Activated CD8-positive, alpha-beta T cell treated with anti-CD3 and anti-CD28 coated beads for 36 hours (primary cell): ENCODE results near the gene ROR2. TPM values are rescaled to one million over a fixed set of nuclear protein-coding genes. Genes with fewer than 3 reads are reported as not detected.

Experiments
- ATAC-seq: fragments of 200-7000 bp; cut with Tn5 transposase; one replicate; pipeline ENCODE4 v1.10.0; 2021; ENCODE audit warnings: mild to moderate bottlenecking, moderate library complexity
- CTCF ChIA-PET: fragments of 350-600 bp; sonication (Branson Sonifier 250); formaldehyde crosslinking; loops from one replicate; lab custom pipeline; 2021; ENCODE audit warnings: antibody characterized with exemption; lab: Charles Lee
- POLR2A ChIA-PET: fragments of 350-600 bp; sonication (Branson Sonifier 250); formaldehyde crosslinking; loops from one replicate; lab custom pipeline; 2021; ENCODE audit warnings: antibody characterized with exemption; lab: Charles Lee
- DNase-seq: peaks from one replicate; pipeline ENCODE4 v3.0.0-alpha.2; 2020
- H3K27ac Mint-ChIP-seq: one replicate; pipeline ENCODE4 v1.8.0; 2021; ENCODE audit warnings: mild to moderate bottlenecking, mixed read lengths
- H3K27me3 Mint-ChIP-seq: one replicate; pipeline ENCODE4 v1.8.0; 2021; ENCODE audit warnings: mixed read lengths
- H3K36me3 Mint-ChIP-seq: one replicate; pipeline ENCODE4 v1.8.0; 2021; ENCODE audit warnings: low read depth, mixed read lengths
- H3K4me1 Mint-ChIP-seq: one replicate; pipeline ENCODE4 v1.8.0; 2021; ENCODE audit warnings: low read depth, mixed read lengths
- H3K4me3 Mint-ChIP-seq: one replicate; pipeline ENCODE4 v1.8.0; 2021; ENCODE audit warnings: mild to moderate bottlenecking, moderate library complexity, mixed read lengths
- H3K9me3 Mint-ChIP-seq: one replicate; pipeline ENCODE4 v1.8.0; 2021; ENCODE audit warnings: mixed read lengths
- intact Hi-C: fragments of 100-400 bp; cut with micrococcal nuclease; formaldehyde crosslinking; loops from one replicate; pipeline ENCODE4 v1.10.0; 2022
- total RNA-seq, 2 experiments: library from RNA; stranded (reverse); gene quantifications; one replicate each; pipeline ENCODE4 v1.2.3, GENCODE V29; 2021
- TF ChIP-seq, protein P1 (sequence below): fragments of 200-600 bp; IDR thresholded peaks from one replicate; pipeline ENCODE4 v1.8.0; 2022; ENCODE audit warnings: antibody characterized with exemption, mild to moderate bottlenecking

ROR2 gene
- total RNA-seq, 2 experiments from 2014 or later: not detected

- intact Hi-C loops: no loop called here
- TF ChIP-seq, protein P1, sequence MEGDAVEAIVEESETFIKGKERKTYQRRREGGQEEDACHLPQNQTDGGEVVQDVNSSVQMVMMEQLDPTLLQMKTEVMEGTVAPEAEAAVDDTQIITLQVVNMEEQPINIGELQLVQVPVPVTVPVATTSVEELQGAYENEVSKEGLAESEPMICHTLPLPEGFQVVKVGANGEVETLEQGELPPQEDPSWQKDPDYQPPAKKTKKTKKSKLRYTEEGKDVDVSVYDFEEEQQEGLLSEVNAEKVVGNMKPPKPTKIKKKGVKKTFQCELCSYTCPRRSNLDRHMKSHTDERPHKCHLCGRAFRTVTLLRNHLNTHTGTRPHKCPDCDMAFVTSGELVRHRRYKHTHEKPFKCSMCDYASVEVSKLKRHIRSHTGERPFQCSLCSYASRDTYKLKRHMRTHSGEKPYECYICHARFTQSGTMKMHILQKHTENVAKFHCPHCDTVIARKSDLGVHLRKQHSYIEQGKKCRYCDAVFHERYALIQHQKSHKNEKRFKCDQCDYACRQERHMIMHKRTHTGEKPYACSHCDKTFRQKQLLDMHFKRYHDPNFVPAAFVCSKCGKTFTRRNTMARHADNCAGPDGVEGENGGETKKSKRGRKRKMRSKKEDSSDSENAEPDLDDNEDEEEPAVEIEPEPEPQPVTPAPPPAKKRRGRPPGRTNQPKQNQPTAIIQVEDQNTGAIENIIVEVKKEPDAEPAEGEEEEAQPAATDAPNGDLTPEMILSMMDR: peak; percentile 96
- ChIA-PET CTCF (interaction anchor here (0.5 to 2.4 kb wide), 19 partner anchors 10 to 819 kb away, joined by 3 to 13 read pairs (median 4); no protein-coding TSS in a partner anchor), POLR2A (interaction anchor here (0.8 to 1.0 kb wide), 2 partner anchors 215 to 820 kb away, joined by 3 read pairs; partner anchors contain the start of gene ROR2)
- H3K9me3 Mint-ChIP-seq: no peaks in the 10 kb centered on the region
- H3K27ac Mint-ChIP-seq: no peak overlapping the region
- H3K27me3 Mint-ChIP-seq: peaks cover 6% of the 10 kb centered on the region
- no peaks in the 10 kb centered on the region for H3K36me3 Mint-ChIP-seq
- ATAC-seq (peak; percentile 69), DNase-seq (peak; percentile 73)
- H3K4me1 Mint-ChIP-seq: no peaks in the 10 kb centered on the region
- no peak overlapping the region for H3K4me3 Mint-ChIP-seq
Measured at GRCh38 chr9:91734371-91734981, 215.6 kb downstream of the ROR2 start.

DNA sequence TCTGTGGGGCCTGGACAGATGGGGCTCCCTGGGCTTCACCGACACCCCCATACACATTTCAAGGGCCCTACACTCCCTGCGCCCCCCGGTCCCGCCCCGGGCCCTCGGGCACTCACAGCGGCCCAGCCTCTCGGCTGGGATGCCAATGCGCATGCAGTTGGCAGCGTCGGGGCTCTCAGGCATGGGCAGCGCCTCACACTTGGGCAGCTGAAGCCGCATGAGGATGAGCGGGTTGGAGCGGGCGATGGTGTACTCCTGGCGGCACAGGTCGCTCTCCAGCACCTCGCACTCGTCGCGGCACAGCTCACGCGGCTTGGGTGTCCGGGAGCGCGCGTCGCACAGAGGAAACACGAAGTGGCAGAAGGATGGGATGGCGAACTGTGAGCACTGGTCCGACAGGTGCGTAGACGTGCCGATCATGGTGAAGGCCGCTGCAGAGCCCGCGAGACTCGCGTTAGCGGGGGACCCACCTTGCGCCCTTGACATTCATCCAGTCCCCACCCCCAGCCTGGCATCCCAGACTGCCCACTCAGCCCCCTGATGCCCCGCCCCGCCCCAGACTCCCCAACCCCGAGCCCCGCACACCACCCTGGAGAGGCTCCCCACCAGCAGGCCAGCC is 216.9 kb downstream of the ROR2 start:
- Mint-ChIP-seq H3K27ac (no peak overlapping the region), H3K4me3 (no peak overlapping the region), H3K9me3 (no peaks in the 10 kb centered on the region), H3K36me3 (no peaks in the 10 kb centered on the region), H3K4me1 (no peaks in the 10 kb centered on the region), H3K27me3 (peaks cover 6% of the 10 kb centered on the region)
- DNase-seq (no peak), ATAC-seq (no peak)
- ChIA-PET CTCF (interaction anchor here (1.1 to 2.1 kb wide), 4 partner anchors 8 to 29 kb away, joined by 3 to 13 read pairs (median 6); no protein-coding TSS in a partner anchor), POLR2A (interaction anchor here (0.5 kb wide), 1 partner anchor 228 kb away, joined by 3 read pairs; no protein-coding TSS in a partner anchor)
- TF ChIP-seq, protein P1: no peak
- intact Hi-C loops: no loop called here

DNA sequence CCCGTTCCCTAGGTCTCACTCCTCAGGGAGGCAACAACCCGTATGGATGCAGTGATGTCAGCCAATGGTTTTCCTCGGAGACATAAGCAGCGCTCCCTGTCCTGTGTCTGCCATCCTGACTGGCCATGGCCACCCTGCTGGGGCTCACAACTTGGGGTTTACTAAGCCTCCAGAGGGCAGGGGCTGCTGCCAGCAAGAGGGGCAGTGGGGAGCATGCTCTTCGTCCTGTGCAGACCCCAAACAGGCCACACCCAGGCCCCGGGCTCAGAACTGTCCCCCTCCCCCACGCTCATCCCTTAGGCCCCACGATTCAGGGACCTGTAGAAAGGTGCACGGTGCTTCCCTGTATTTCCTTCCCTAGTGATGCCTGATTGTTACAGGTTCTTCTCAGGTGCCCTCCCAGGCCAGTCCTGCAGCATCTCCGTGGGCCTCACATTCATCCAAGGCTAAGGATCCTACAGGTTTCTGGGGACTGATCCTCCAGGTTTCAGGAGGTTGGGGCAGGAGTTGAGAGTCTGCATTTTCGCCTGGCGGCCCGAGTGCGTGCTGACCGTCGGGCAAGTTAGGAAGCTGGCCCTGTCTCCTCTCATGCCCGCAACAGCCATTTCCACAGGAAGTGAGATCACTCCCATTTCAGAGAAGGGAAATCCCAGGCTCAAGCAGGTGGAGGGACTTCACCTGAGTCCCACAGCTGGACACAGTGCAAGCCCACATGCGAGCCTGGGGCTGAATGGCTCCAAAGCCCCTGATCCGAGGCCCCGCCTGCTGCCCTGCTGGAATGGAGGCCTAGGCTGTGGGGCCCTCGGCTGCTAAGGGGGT is 217.6 kb downstream of the ROR2 start:
- Mint-ChIP-seq H3K36me3 (no peaks in the 10 kb centered on the region), H3K4me1 (no peaks in the 10 kb centered on the region), H3K9me3 (no peaks in the 10 kb centered on the region), H3K27me3 (peaks cover 6% of the 10 kb centered on the region), H3K4me3 (no peak overlapping the region), H3K27ac (no peak overlapping the region)
- ATAC-seq (no peak), DNase-seq (no peak)
- intact Hi-C loops: no loop called here
- ChIA-PET POLR2A (no interaction called here), CTCF (no interaction called here)
- TF ChIP-seq, protein P1: no peak

- Mint-ChIP-seq H3K27me3 (no peaks in the 10 kb centered on the region), H3K36me3 (no peaks in the 10 kb centered on the region), H3K4me1 (no peaks in the 10 kb centered on the region), H3K27ac (no peak overlapping the region), H3K4me3 (no peak overlapping the region), H3K9me3 (no peaks in the 10 kb centered on the region)
- no peak for ATAC-seq
- ChIA-PET CTCF (no interaction called here), POLR2A (no interaction called here)
- intact Hi-C loops: no loop called here
- no peak for DNase-seq
- TF ChIP-seq, protein P1: no peak
Measured at GRCh38 chr9:91730806-91731205, 219.2 kb downstream of the ROR2 start.
